GM12892 (cell line): ENCODE measurements around the gene KAT6B.

ENCODE experiments used
- POLR2A ChIP-seq: IDR thresholded peaks from 2 replicates; pipeline ENCODE4 v1.6.1; 2011; ENCODE audit warnings: low read depth, low read length, control low read depth
- POLR2AphosphoS5 ChIP-seq: IDR thresholded peaks from 2 replicates; pipeline ENCODE4 v1.6.1; 2011; ENCODE audit warnings: low read depth, low read length, control low read depth
- TAF1 ChIP-seq: IDR thresholded peaks from 2 replicates; pipeline ENCODE4 v1.6.1; 2011; ENCODE audit warnings: low read depth, mild to moderate bottlenecking, control low read depth, low read length, borderline replicate concordance

- TF ChIP-seq POLR2A, result no peak
- TF ChIP-seq TAF1, result no peak
- TF ChIP-seq POLR2AphosphoS5, result no peak
These were observed 1.3 kb downstream of the KAT6B start for GRCh38 chr10:74827694-74828093.
